SU-DHL-6 (cell line): Measurements from ENCODE around the gene UTRN.

Experiments used
- H2AFZ ChIP-seq: fragments of 200-600 bp; sonication (generic); 2 replicates; pipeline ENCODE4 v1.6.1; 2014; ENCODE audit warnings: low read depth, mild to moderate bottlenecking, moderate library complexity, mixed read lengths, antibody characterized with exemption, low read length; ENCODE audit not compliant: severe bottlenecking
- H3F3A ChIP-seq: fragments of 200-600 bp; shearing (Covaris generic); 2 replicates; pipeline ENCODE4 v1.6.0; 2016; ENCODE audit warnings: antibody characterized with exemption, mild to moderate bottlenecking; ENCODE audit not compliant: insufficient read depth
- H3K27ac ChIP-seq: fragments of 200-600 bp; sonication (generic); 2 replicates; pipeline ENCODE4 v1.5.1; 2016; ENCODE audit warnings: low read depth, mild to moderate bottlenecking, low read length, moderate library complexity, mixed read lengths
- H3K27me3 ChIP-seq: fragments of 200-600 bp; sonication (generic), shearing (Covaris generic); 2 replicates; pipeline ENCODE4 v1.6.0; 2014; ENCODE audit warnings: mild to moderate bottlenecking, low read length
- H3K36me3 ChIP-seq: fragments of 200-600 bp; sonication (generic); 2 replicates; pipeline ENCODE4 v1.6.1; 2014; ENCODE audit warnings: mild to moderate bottlenecking, low read length, mixed read lengths
- H3K4me2 ChIP-seq: fragments of 300-600, 200-600 bp; shearing (Covaris generic), sonication (generic); 2 replicates; pipeline ENCODE4 v1.6.0; 2014; ENCODE audit warnings: low read length, low read depth, mild to moderate bottlenecking; ENCODE audit not compliant: poor library complexity, severe bottlenecking
- H3K4me3 ChIP-seq: fragments of 200-600 bp; sonication (generic); 2 replicates; pipeline ENCODE4 v1.5.1; 2014; ENCODE audit warnings: antibody characterized with exemption, low read length, mild to moderate bottlenecking, mixed read lengths; ENCODE audit not compliant: insufficient read depth, poor library complexity, severe bottlenecking
- H3K79me2 ChIP-seq: fragments of 200-600 bp; sonication (generic); 2 replicates; pipeline ENCODE4 v1.6.1; 2014; ENCODE audit warnings: mild to moderate bottlenecking, low read length, moderate library complexity; ENCODE audit not compliant: insufficient read depth
- H3K9ac ChIP-seq: fragments of 200-600 bp; sonication (generic); 2 replicates; pipeline ENCODE4 v1.7.0; 2014; ENCODE audit warnings: mild to moderate bottlenecking, low read length
- H3K9me2 ChIP-seq: fragments of 200-600 bp; sonication (generic); replicated peaks from 2 replicates; pipeline ENCODE4 v1.6.1; 2014; ENCODE audit warnings: low read length; ENCODE audit not compliant: insufficient read depth
- H3K9me3 ChIP-seq: fragments of 200-600 bp; sonication (generic); 2 replicates; pipeline ENCODE4 v1.6.1; 2014; ENCODE audit warnings: low read length, mixed read lengths; ENCODE audit not compliant: insufficient read depth
- H4K20me1 ChIP-seq: fragments of 200-600 bp; sonication (generic); 2 replicates; pipeline ENCODE4 v1.6.1; 2014; ENCODE audit warnings: low read depth, mild to moderate bottlenecking, antibody characterized with exemption, low read length, moderate library complexity, mixed read lengths
- CTCF ChIP-seq: fragments of 200-600 bp; sonication (generic); IDR thresholded peaks from one replicate; pipeline ENCODE4 v1.5.1; 2017; ENCODE audit warnings: antibody characterized with exemption, mild to moderate bottlenecking, low read length, moderate library complexity; ENCODE audit not compliant: insufficient read depth, poor library complexity, severe bottlenecking
- EZH2phosphoT487 ChIP-seq: fragments of 200-600 bp; sonication (generic), shearing (Covaris generic); conservative IDR thresholded peaks from 2 replicates; pipeline ENCODE4 v1.6.1; 2018; ENCODE audit warnings: mild to moderate bottlenecking, antibody characterized with exemption, low read length, moderate library complexity, mixed read lengths

UTRN gene

GRCh38 chr6:144295981-144296767 lies 11.0 kb downstream of the UTRN start:
- no peak overlapping the region for H3K27ac ChIP-seq

GRCh38 chr6:144296973-144297372 lies 11.8 kb downstream of the UTRN start:
- no peaks in the 10 kb centered on the region for H4K20me1 ChIP-seq
- no peak for TF ChIP-seq EZH2phosphoT487
- no peak for TF ChIP-seq CTCF
- no peak overlapping the region for H3K9ac ChIP-seq
- H3K36me3 ChIP-seq = no peaks in the 10 kb centered on the region
- H3K9me2 ChIP-seq = no peaks in the 10 kb centered on the region
- no peaks in the 10 kb centered on the region for H3K79me2 ChIP-seq
- no peak overlapping the region for H3K4me2 ChIP-seq
- no peaks in the 10 kb centered on the region for H3K9me3 ChIP-seq
- H3K4me3 ChIP-seq = no peak overlapping the region
- H3K27ac ChIP-seq = no peak overlapping the region
- H3F3A ChIP-seq = no peaks in the 10 kb centered on the region
- H2AFZ ChIP-seq = no peak overlapping the region
- H3K27me3 ChIP-seq = no peaks in the 10 kb centered on the region

More at GRCh38 chr6:144295981-144296767, 11.0 kb downstream of the UTRN start:
- no peak overlapping the region for H3K9ac ChIP-seq
- no peaks in the 10 kb centered on the region for H3F3A ChIP-seq
- no peaks in the 10 kb centered on the region for H3K36me3 ChIP-seq
- no peaks in the 10 kb centered on the region for H3K9me2 ChIP-seq
- H3K4me2 ChIP-seq = no peak overlapping the region
- H3K27me3 ChIP-seq = no peaks in the 10 kb centered on the region
- H2AFZ ChIP-seq = no peak overlapping the region
- H4K20me1 ChIP-seq = no peaks in the 10 kb centered on the region
- no peaks in the 10 kb centered on the region for H3K79me2 ChIP-seq
- no peak overlapping the region for H3K4me3 ChIP-seq
- H3K9me3 ChIP-seq = no peaks in the 10 kb centered on the region
- TF ChIP-seq CTCF (no peak), EZH2phosphoT487 (no peak)

- no peak overlapping the region for H3K9ac ChIP-seq
- H2AFZ ChIP-seq = no peak overlapping the region
- no peaks in the 10 kb centered on the region for H3K9me2 ChIP-seq
- H3K4me2 ChIP-seq = no peak overlapping the region
- H3K36me3 ChIP-seq = no peaks in the 10 kb centered on the region
- no peaks in the 10 kb centered on the region for H3K9me3 ChIP-seq
- H3K4me3 ChIP-seq = no peak overlapping the region
- H3K27me3 ChIP-seq = no peaks in the 10 kb centered on the region
- TF ChIP-seq CTCF (no peak), EZH2phosphoT487 (no peak)
- no peaks in the 10 kb centered on the region for H3K79me2 ChIP-seq
- H3K27ac ChIP-seq = no peak overlapping the region
- no peaks in the 10 kb centered on the region for H3F3A ChIP-seq
- no peaks in the 10 kb centered on the region for H4K20me1 ChIP-seq
These were observed 12.5 kb downstream of the UTRN start for GRCh38 chr6:144297511-144298100.
